Endometrium (tissue), 2 donors: ENCODE measurements around the gene PCDH17.

Source experiments
- FAIRE-seq: peaks from 2 replicates; lab custom pipeline; 2012; peaks lifted over from hg19 to GRCh38; lab: Jason Lieb, UNC
- donor health status: control.
- donor health status: control.

The PCDH17 gene

GRCh38 chr13:57636816-57637215 lies 5.3 kb downstream of the PCDH17 start:
- FAIRE-seq, result no peak

GRCh38 chr13:57637515-57637914 lies 6.0 kb downstream of the PCDH17 start:
- FAIRE-seq, result no peak

GRCh38 chr13:57638186-57638890 lies 6.8 kb downstream of the PCDH17 start:
- FAIRE-seq, result no peak

GRCh38 chr13:57640607-57641006 lies 9.1 kb downstream of the PCDH17 start:
- FAIRE-seq, result no peak

GRCh38 chr13:57641051-57641450 lies 9.5 kb downstream of the PCDH17 start:
- FAIRE-seq, result no peak

GRCh38 chr13:57644106-57644505 lies 12.6 kb downstream of the PCDH17 start:
- no peak for FAIRE-seq

GRCh38 chr13:57653229-57653989 lies 21.9 kb downstream of the PCDH17 start:
- no peak for FAIRE-seq

GRCh38 chr13:57665481-57665880 lies 33.9 kb downstream of the PCDH17 start:
- FAIRE-seq, result no peak

GRCh38 chr13:57666131-57666953 lies 34.8 kb downstream of the PCDH17 start:
- FAIRE-seq, result no peak

GRCh38 chr13:57672168-57672567 lies 40.6 kb downstream of the PCDH17 start:
- no peak for FAIRE-seq

GRCh38 chr13:57673197-57673596 lies 41.7 kb downstream of the PCDH17 start:
- FAIRE-seq, result no peak

GRCh38 chr13:57675526-57675925 lies 44.0 kb downstream of the PCDH17 start:
- FAIRE-seq, result no peak

GRCh38 chr13:57680609-57681008 lies 49.1 kb downstream of the PCDH17 start:
- no peak for FAIRE-seq

GRCh38 chr13:57682128-57682716 lies 50.7 kb downstream of the PCDH17 start:
- FAIRE-seq, result no peak

- no peak for FAIRE-seq
Measured at GRCh38 chr13:57698851-57699250, 67.3 kb downstream of the PCDH17 start.

GRCh38 chr13:57704031-57704430 lies 72.5 kb downstream of the PCDH17 start:
- FAIRE-seq, result no peak

GRCh38 chr13:57716295-57716694 lies 84.8 kb downstream of the PCDH17 start:
- no peak for FAIRE-seq

GRCh38 chr13:57724486-57725272 lies 93.1 kb downstream of the PCDH17 start:
- FAIRE-seq, result no peak

- no peak for FAIRE-seq
Measured at GRCh38 chr13:57725480-57725879, 93.9 kb downstream of the PCDH17 start.

GRCh38 chr13:57726981-57727380 lies 95.4 kb downstream of the PCDH17 start:
- FAIRE-seq, result no peak

- FAIRE-seq, result no peak
Measured at GRCh38 chr13:57734306-57734705, 102.8 kb downstream of the PCDH17 start.

- FAIRE-seq, result no peak
Measured at GRCh38 chr13:57739089-57739488, 107.5 kb downstream of the PCDH17 start.
